ENCODE data around the gene ACSM2A.
"Not testable (repeated sequence)": the region's sequence is repeated elsewhere in the genome, so short reads cannot be mapped to it uniquely, and the experiment has no call there.

Gene ACSM2A

GRCh38 chr16:20430948-20431347 lies 20.4 kb upstream of the ACSM2A start:
- H3K27me3 ChIP-seq (ENCODE audit: insufficient read depth, low read length, poor library complexity, severe bottlenecking) = no peaks in the 10 kb centered on the region
- H3K9me3 ChIP-seq (ENCODE audit: insufficient read depth, low read depth, low read length) = no peaks in the 10 kb centered on the region
- H4K20me1 ChIP-seq (ENCODE audit: insufficient read depth, low read length, poor library complexity, severe bottlenecking) = no peaks in the 10 kb centered on the region
- H2AFZ ChIP-seq (ENCODE audit: low read length) = no peak overlapping the region
- no peak overlapping the region for H3K4me2 ChIP-seq (ENCODE audit: low read depth, low read length, poor library complexity, severe bottlenecking)
- TF ChIP-seq EZH2phosphoT487 (IDR thresholded peaks at IDR 0.05; ENCODE audit: borderline replicate concordance) (no peak), CTCF (conservative IDR thresholded peaks at IDR 0.05; ENCODE audit: low read length) (no peak)
- H3K4me1 ChIP-seq (ENCODE audit: insufficient read depth, low read length, poor library complexity, severe bottlenecking) = no peaks in the 10 kb centered on the region
- no peaks in the 10 kb centered on the region for H3F3A ChIP-seq (ENCODE audit: low read depth)
- no peak overlapping the region for H3K4me3 ChIP-seq (ENCODE audit: low read length, poor library complexity, severe bottlenecking)
- no peak overlapping the region for H3K9ac ChIP-seq (ENCODE audit: low read depth, low read length, poor library complexity, severe bottlenecking)
- no peaks in the 10 kb centered on the region for H3K36me3 ChIP-seq (ENCODE audit: insufficient read depth, low read length)
- H3K9me2 ChIP-seq (replicated peaks; ENCODE audit: low read depth, low read length) = no peaks in the 10 kb centered on the region
- no peaks in the 10 kb centered on the region for H3K79me2 ChIP-seq (ENCODE audit: insufficient read depth, low read length)

- H3K79me2 ChIP-seq (ENCODE audit: insufficient read depth, low read length); H3K9ac ChIP-seq (ENCODE audit: low read depth, low read length, poor library complexity, severe bottlenecking); H3K9me2 ChIP-seq (replicated peaks; ENCODE audit: low read depth, low read length); H2AFZ ChIP-seq (ENCODE audit: low read length); H3K36me3 ChIP-seq (ENCODE audit: insufficient read depth, low read length); H3K27me3 ChIP-seq (ENCODE audit: insufficient read depth, low read length, poor library complexity, severe bottlenecking); H3K4me1 ChIP-seq (ENCODE audit: insufficient read depth, low read length, poor library complexity, severe bottlenecking); H3K4me3 ChIP-seq (ENCODE audit: low read length, poor library complexity, severe bottlenecking); H3F3A ChIP-seq (ENCODE audit: low read depth); H3K4me2 ChIP-seq (ENCODE audit: low read depth, low read length, poor library complexity, severe bottlenecking); H4K20me1 ChIP-seq (ENCODE audit: insufficient read depth, low read length, poor library complexity, severe bottlenecking); H3K9me3 ChIP-seq (ENCODE audit: insufficient read depth, low read depth, low read length): not testable (repeated sequence)
These were observed 12.4 kb upstream of the ACSM2A start for GRCh38 chr16:20438950-20439349.

- H3K36me3 ChIP-seq (ENCODE audit: insufficient read depth, low read length); H3K4me1 ChIP-seq (ENCODE audit: insufficient read depth, low read length, poor library complexity, severe bottlenecking); H2AFZ ChIP-seq (ENCODE audit: low read length); H3K4me3 ChIP-seq (ENCODE audit: low read length, poor library complexity, severe bottlenecking); H3K9me3 ChIP-seq (ENCODE audit: insufficient read depth, low read depth, low read length); H3K9ac ChIP-seq (ENCODE audit: low read depth, low read length, poor library complexity, severe bottlenecking); H4K20me1 ChIP-seq (ENCODE audit: insufficient read depth, low read length, poor library complexity, severe bottlenecking); H3K4me2 ChIP-seq (ENCODE audit: low read depth, low read length, poor library complexity, severe bottlenecking); H3K27me3 ChIP-seq (ENCODE audit: insufficient read depth, low read length, poor library complexity, severe bottlenecking); H3F3A ChIP-seq (ENCODE audit: low read depth); H3K9me2 ChIP-seq (replicated peaks; ENCODE audit: low read depth, low read length); H3K79me2 ChIP-seq (ENCODE audit: insufficient read depth, low read length): not testable (repeated sequence)
These were observed 11.5 kb upstream of the ACSM2A start for GRCh38 chr16:20439820-20440231.

GRCh38 chr16:20440731-20441130 lies 10.6 kb upstream of the ACSM2A start:
- H3K36me3 ChIP-seq (ENCODE audit: insufficient read depth, low read length) = not testable (repeated sequence)

GRCh38 chr16:20441191-20441590 lies 10.1 kb upstream of the ACSM2A start:
- Histone ChIP-seq H3F3A (ENCODE audit: low read depth) (no peaks in the 10 kb centered on the region), H3K4me1 (ENCODE audit: insufficient read depth, low read length, poor library complexity, severe bottlenecking) (no peaks in the 10 kb centered on the region), H3K4me2 (ENCODE audit: low read depth, low read length, poor library complexity, severe bottlenecking) (no peak overlapping the region), H3K9ac (ENCODE audit: low read depth, low read length, poor library complexity, severe bottlenecking) (no peak overlapping the region), H3K9me3 (ENCODE audit: insufficient read depth, low read depth, low read length) (no peaks in the 10 kb centered on the region), H3K4me3 (ENCODE audit: low read length, poor library complexity, severe bottlenecking) (no peak overlapping the region), H4K20me1 (ENCODE audit: insufficient read depth, low read length, poor library complexity, severe bottlenecking) (no peaks in the 10 kb centered on the region), H3K9me2 (replicated peaks; ENCODE audit: low read depth, low read length) (no peaks in the 10 kb centered on the region), H3K27me3 (ENCODE audit: insufficient read depth, low read length, poor library complexity, severe bottlenecking) (no peaks in the 10 kb centered on the region), H3K79me2 (ENCODE audit: insufficient read depth, low read length) (no peaks in the 10 kb centered on the region), H3K36me3 (ENCODE audit: insufficient read depth, low read length) (no peaks in the 10 kb centered on the region), H2AFZ (ENCODE audit: low read length) (no peak overlapping the region)
- TF ChIP-seq EZH2phosphoT487 (IDR thresholded peaks at IDR 0.05; ENCODE audit: borderline replicate concordance) = no peak
- no peak for TF ChIP-seq CTCF (conservative IDR thresholded peaks at IDR 0.05; ENCODE audit: low read length)

More at GRCh38 chr16:20440731-20441130, 10.6 kb upstream of the ACSM2A start:
- not testable (repeated sequence) for H3K4me1 ChIP-seq (ENCODE audit: insufficient read depth, low read length, poor library complexity, severe bottlenecking); H3F3A ChIP-seq (ENCODE audit: low read depth); H3K9me3 ChIP-seq (ENCODE audit: insufficient read depth, low read depth, low read length); H4K20me1 ChIP-seq (ENCODE audit: insufficient read depth, low read length, poor library complexity, severe bottlenecking); H3K9me2 ChIP-seq (replicated peaks; ENCODE audit: low read depth, low read length); H3K79me2 ChIP-seq (ENCODE audit: insufficient read depth, low read length); H2AFZ ChIP-seq (ENCODE audit: low read length); H3K4me2 ChIP-seq (ENCODE audit: low read depth, low read length, poor library complexity, severe bottlenecking); H3K4me3 ChIP-seq (ENCODE audit: low read length, poor library complexity, severe bottlenecking); H3K27me3 ChIP-seq (ENCODE audit: insufficient read depth, low read length, poor library complexity, severe bottlenecking); H3K9ac ChIP-seq (ENCODE audit: low read depth, low read length, poor library complexity, severe bottlenecking)

- not testable (repeated sequence) for H3K9ac ChIP-seq (ENCODE audit: low read depth, low read length, poor library complexity, severe bottlenecking); H3K4me1 ChIP-seq (ENCODE audit: insufficient read depth, low read length, poor library complexity, severe bottlenecking); H3K9me3 ChIP-seq (ENCODE audit: insufficient read depth, low read depth, low read length); H3K36me3 ChIP-seq (ENCODE audit: insufficient read depth, low read length); H3K4me2 ChIP-seq (ENCODE audit: low read depth, low read length, poor library complexity, severe bottlenecking); H4K20me1 ChIP-seq (ENCODE audit: insufficient read depth, low read length, poor library complexity, severe bottlenecking); H3K27me3 ChIP-seq (ENCODE audit: insufficient read depth, low read length, poor library complexity, severe bottlenecking); H3K9me2 ChIP-seq (replicated peaks; ENCODE audit: low read depth, low read length); H2AFZ ChIP-seq (ENCODE audit: low read length); H3K79me2 ChIP-seq (ENCODE audit: insufficient read depth, low read length); H3K4me3 ChIP-seq (ENCODE audit: low read length, poor library complexity, severe bottlenecking); H3F3A ChIP-seq (ENCODE audit: low read depth)
These were observed 9.5 kb upstream of the ACSM2A start for GRCh38 chr16:20441859-20442258.

Data from Loucy (cell line).